GM12872 (cell line): ENCODE measurements around the gene RSAD2.

ENCODE experiments used
- TF ChIP-seq, protein P1 (sequence below): IDR thresholded peaks from 3 replicates; pipeline ENCODE4 v1.5.1; 2011; ENCODE audit warnings: low read depth, mild to moderate bottlenecking, low read length, moderate library complexity; ENCODE audit not compliant: insufficient read depth

Gene RSAD2

DNA sequence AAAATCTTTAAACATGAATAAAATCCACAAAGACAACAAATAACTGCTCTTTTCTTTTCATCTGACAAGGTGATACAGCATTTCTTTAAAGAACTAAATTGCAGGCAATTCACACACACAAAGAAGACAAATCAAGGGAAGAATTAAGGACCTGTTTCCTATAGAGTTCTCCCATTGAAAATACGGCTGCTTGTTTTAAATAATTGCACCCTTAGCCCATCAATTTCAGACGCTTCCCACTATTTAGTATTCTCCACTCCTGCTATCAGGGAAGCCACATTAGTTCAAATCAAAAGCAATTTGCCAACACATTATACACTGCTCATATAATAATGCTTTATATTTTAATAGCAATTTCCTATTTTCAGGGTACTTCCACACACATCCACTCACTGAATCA is 23.2 kb upstream of the RSAD2 start:
- TF ChIP-seq, protein P1, sequence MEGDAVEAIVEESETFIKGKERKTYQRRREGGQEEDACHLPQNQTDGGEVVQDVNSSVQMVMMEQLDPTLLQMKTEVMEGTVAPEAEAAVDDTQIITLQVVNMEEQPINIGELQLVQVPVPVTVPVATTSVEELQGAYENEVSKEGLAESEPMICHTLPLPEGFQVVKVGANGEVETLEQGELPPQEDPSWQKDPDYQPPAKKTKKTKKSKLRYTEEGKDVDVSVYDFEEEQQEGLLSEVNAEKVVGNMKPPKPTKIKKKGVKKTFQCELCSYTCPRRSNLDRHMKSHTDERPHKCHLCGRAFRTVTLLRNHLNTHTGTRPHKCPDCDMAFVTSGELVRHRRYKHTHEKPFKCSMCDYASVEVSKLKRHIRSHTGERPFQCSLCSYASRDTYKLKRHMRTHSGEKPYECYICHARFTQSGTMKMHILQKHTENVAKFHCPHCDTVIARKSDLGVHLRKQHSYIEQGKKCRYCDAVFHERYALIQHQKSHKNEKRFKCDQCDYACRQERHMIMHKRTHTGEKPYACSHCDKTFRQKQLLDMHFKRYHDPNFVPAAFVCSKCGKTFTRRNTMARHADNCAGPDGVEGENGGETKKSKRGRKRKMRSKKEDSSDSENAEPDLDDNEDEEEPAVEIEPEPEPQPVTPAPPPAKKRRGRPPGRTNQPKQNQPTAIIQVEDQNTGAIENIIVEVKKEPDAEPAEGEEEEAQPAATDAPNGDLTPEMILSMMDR = no peak

DNA sequence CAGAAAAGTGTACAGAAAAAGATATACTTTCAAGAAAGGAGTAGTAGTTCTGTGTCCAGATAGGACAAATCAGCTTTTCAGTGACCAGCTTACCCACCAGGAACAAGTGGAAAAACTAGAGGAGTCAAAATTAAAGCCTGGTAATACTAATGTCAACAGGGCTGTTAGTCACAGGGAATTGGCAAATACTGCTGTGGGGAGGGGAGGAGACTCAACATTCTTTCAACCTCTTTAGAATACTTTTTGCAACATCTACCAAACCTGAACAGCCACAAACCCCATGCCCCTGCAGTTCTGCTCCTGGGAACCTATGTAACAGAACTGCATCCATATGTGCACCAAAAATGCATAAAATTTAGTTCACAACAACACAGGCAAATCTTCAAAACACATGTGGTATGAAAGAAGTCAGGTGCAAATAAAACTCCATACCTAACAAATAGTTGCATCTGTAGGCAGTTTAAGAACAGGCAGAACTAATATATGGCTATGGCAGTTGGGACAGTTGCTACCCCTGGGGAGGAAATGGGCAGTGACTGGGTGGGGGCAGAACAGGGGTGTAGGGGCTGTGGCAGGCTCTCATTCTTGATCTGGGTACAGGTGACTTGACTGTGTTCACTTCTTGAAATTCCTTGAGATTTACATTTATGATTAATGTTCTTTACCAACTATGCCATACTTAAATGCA is 21.6 kb upstream of the RSAD2 start:
- TF ChIP-seq, protein P1 = no peak

DNA sequence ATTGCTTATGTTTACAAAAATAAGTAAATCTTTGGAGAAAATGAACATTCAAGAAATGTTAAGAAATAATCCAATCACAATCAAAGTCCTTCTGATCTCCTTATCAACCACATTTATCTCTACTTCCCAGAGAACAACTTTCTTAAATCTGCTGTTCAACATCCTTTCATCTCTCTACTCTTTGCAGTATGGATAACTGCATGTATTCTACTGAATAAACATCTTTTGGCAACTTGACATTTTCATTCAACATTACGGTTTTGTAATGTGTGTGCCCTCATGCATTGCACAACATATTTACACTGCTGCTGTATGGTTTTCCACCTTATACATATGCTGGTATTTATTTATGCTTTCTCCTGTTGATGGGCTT is 21.0 kb upstream of the RSAD2 start:
- TF ChIP-seq, protein P1 = no peak

DNA sequence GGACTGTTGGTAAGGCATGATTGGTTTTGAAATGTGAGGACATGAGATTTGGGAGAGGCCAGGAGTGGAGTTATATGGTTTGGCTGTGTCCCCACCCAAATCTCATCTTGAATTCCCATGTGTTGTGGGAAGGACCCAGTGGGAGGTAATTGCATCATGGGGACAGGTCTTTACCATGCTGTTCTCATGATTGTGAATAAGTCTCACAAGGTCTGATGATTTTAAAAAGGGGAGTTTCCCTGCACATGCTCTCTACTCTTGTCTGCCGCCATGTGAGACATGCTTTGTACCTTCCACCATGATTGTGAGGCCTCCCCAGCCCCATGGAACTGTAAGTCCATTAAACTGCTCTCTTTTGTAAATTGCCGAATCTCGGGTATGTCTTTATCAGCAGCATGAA is 17.3 kb upstream of the RSAD2 start:
- TF ChIP-seq, protein P1 = no peak

DNA sequence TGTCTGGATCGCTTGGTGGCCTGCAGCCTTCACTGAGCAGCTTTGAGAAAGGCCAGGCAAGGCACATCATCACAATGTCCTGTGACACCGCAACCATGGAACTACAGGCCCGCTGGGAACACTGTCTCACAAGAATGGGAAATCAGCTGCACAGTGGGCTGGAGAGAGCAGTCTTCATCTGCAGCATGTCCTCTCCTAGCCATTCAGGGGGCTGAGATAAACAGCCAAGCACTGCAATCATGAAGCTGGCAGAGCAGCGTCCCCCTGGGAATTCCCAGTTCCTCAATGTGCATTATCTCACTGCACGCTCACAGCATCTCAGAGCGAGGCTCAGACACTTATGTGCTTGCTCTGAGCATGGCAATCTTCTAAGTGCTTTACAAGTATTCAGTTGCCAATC is 13.8 kb upstream of the RSAD2 start:
- TF ChIP-seq, protein P1 = no peak

DNA sequence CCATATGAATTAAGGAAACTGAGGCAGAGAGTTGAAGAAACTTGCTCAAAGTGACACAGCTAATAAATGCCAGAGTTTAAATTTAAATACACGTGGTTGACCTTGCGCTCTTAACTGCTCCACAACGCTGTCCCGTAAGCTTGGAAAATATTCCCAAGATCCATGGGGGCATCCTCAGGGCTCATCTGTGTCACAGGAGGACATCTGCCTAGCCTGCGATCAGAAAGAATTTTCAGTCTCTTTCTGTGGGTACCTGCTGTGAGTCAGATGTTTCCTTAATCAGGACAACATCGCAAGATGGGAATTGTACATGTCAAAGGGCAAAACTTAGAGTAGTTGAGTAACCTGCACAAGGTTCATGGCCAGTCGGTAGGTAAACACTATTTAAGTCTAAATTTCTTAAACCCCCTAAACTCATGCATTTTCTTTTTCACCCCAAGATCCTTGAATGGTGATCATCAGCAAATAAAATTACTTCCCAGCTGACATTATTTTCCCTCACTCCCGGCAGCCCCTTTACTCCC is 13.3 kb upstream of the RSAD2 start:
- TF ChIP-seq, protein P1 = no peak

DNA sequence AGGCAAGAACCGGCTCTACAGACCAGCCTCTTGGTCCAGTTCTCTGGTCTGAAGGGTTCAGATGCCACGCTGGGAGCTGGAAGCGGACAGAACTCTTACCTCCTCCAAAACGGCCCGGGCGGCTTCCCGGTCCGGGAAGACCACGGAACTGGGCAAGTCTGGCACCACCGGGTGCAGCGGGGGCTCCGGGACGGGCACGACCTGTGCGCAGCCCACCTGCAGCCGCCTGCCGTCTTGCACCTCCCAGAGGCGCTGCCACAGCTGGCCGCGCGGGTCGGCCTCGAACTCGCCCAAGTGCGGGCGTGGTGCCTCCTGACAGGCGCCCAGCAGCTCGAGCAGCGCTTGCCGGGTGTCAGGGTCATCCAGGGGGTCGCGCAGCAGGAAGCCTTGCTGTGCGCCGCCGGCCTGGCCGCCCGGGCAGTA is 12.6 kb upstream of the RSAD2 start:
- TF ChIP-seq, protein P1 = no peak
